ENCODE results near the gene ERGIC2.

- TF ChIP-seq YY1 (IDR thresholded peaks at IDR 0.05; ENCODE audit: insufficient read depth, insufficient read length) (no peak), ZNF274 (IDR thresholded peaks at IDR 0.05; ENCODE audit: low read depth, low read length) (no peak), SUZ12 (IDR thresholded peaks at IDR 0.05; ENCODE audit: extremely low read depth, insufficient read depth, insufficient read length) (no peak)
These were observed 23.0 kb upstream of the ERGIC2 start for GRCh38 chr12:29403991-29404390.

All from NT2/D1 (cell line).